ENCODE results near the gene NUBP2.
A peak's percentile ranks its signal among the peaks of the same experiment; 100 is the strongest.

NUBP2 gene

GRCh38 chr16:1812732-1813163 is 30.0 kb downstream of the NUBP2 start:
- Histone ChIP-seq H3K9me2 (replicated peaks; ENCODE audit: low read depth, low read length) (no peaks in the 10 kb centered on the region), H4K20me1 (ENCODE audit: insufficient read depth, low read length, poor library complexity, severe bottlenecking) (no peaks in the 10 kb centered on the region), H3K4me3 (ENCODE audit: low read length, poor library complexity, severe bottlenecking) (no peak overlapping the region), H3K9me3 (ENCODE audit: insufficient read depth, low read depth, low read length) (no peaks in the 10 kb centered on the region), H2AFZ (ENCODE audit: low read length) (no peak overlapping the region), H3K9ac (ENCODE audit: low read depth, low read length, poor library complexity, severe bottlenecking) (no peak overlapping the region), H3K36me3 (ENCODE audit: insufficient read depth, low read length) (no peaks in the 10 kb centered on the region), H3K27me3 (ENCODE audit: insufficient read depth, low read length, poor library complexity, severe bottlenecking) (no peaks in the 10 kb centered on the region), H3K4me1 (ENCODE audit: insufficient read depth, low read length, poor library complexity, severe bottlenecking) (no peaks in the 10 kb centered on the region), H3F3A (ENCODE audit: low read depth) (no peaks in the 10 kb centered on the region), H3K79me2 (ENCODE audit: insufficient read depth, low read length) (no peaks in the 10 kb centered on the region), H3K4me2 (ENCODE audit: low read depth, low read length, poor library complexity, severe bottlenecking) (no peak overlapping the region)
- TF ChIP-seq CTCF (conservative IDR thresholded peaks at IDR 0.05; ENCODE audit: low read length) (peak; percentile 39), EZH2phosphoT487 (IDR thresholded peaks at IDR 0.05; ENCODE audit: borderline replicate concordance) (no peak)

- no peak overlapping the region for H2AFZ ChIP-seq (ENCODE audit: low read length)
- H3K4me1 ChIP-seq (ENCODE audit: insufficient read depth, low read length, poor library complexity, severe bottlenecking) = no peaks in the 10 kb centered on the region
- no peaks in the 10 kb centered on the region for H3K79me2 ChIP-seq (ENCODE audit: insufficient read depth, low read length)
- H3F3A ChIP-seq (ENCODE audit: low read depth) = no peaks in the 10 kb centered on the region
- no peaks in the 10 kb centered on the region for H4K20me1 ChIP-seq (ENCODE audit: insufficient read depth, low read length, poor library complexity, severe bottlenecking)
- H3K9me2 ChIP-seq (replicated peaks; ENCODE audit: low read depth, low read length) = no peaks in the 10 kb centered on the region
- no peaks in the 10 kb centered on the region for H3K36me3 ChIP-seq (ENCODE audit: insufficient read depth, low read length)
- H3K9me3 ChIP-seq (ENCODE audit: insufficient read depth, low read depth, low read length) = no peaks in the 10 kb centered on the region
- TF ChIP-seq EZH2phosphoT487 (IDR thresholded peaks at IDR 0.05; ENCODE audit: borderline replicate concordance) (no peak), CTCF (conservative IDR thresholded peaks at IDR 0.05; ENCODE audit: low read length) (no peak)
- no peak overlapping the region for H3K4me2 ChIP-seq (ENCODE audit: low read depth, low read length, poor library complexity, severe bottlenecking)
- H3K9ac ChIP-seq (ENCODE audit: low read depth, low read length, poor library complexity, severe bottlenecking) = no peak overlapping the region
- no peaks in the 10 kb centered on the region for H3K27me3 ChIP-seq (ENCODE audit: insufficient read depth, low read length, poor library complexity, severe bottlenecking)
- no peak overlapping the region for H3K4me3 ChIP-seq (ENCODE audit: low read length, poor library complexity, severe bottlenecking)
These were observed 32.7 kb downstream of the NUBP2 start for GRCh38 chr16:1815461-1815860.

- H3F3A ChIP-seq (ENCODE audit: low read depth) = no peaks in the 10 kb centered on the region
- TF ChIP-seq CTCF (conservative IDR thresholded peaks at IDR 0.05; ENCODE audit: low read length) = no peak
- no peak for TF ChIP-seq EZH2phosphoT487 (IDR thresholded peaks at IDR 0.05; ENCODE audit: borderline replicate concordance)
- H4K20me1 ChIP-seq (ENCODE audit: insufficient read depth, low read length, poor library complexity, severe bottlenecking) = no peaks in the 10 kb centered on the region
- no peaks in the 10 kb centered on the region for H3K9me3 ChIP-seq (ENCODE audit: insufficient read depth, low read depth, low read length)
- no peaks in the 10 kb centered on the region for H3K36me3 ChIP-seq (ENCODE audit: insufficient read depth, low read length)
- no peaks in the 10 kb centered on the region for H3K27me3 ChIP-seq (ENCODE audit: insufficient read depth, low read length, poor library complexity, severe bottlenecking)
- no peaks in the 10 kb centered on the region for H3K9me2 ChIP-seq (replicated peaks; ENCODE audit: low read depth, low read length)
- no peaks in the 10 kb centered on the region for H3K4me1 ChIP-seq (ENCODE audit: insufficient read depth, low read length, poor library complexity, severe bottlenecking)
- no peak overlapping the region for H3K4me3 ChIP-seq (ENCODE audit: low read length, poor library complexity, severe bottlenecking)
- no peak overlapping the region for H3K9ac ChIP-seq (ENCODE audit: low read depth, low read length, poor library complexity, severe bottlenecking)
- no peak overlapping the region for H2AFZ ChIP-seq (ENCODE audit: low read length)
- H3K4me2 ChIP-seq (ENCODE audit: low read depth, low read length, poor library complexity, severe bottlenecking) = no peak overlapping the region
- H3K79me2 ChIP-seq (ENCODE audit: insufficient read depth, low read length) = no peaks in the 10 kb centered on the region
These were observed 33.9 kb downstream of the NUBP2 start for GRCh38 chr16:1816396-1817275.
